Testis (tissue), 2 donors: ENCODE results near the gene HELT.
"Not testable (repeated sequence)": the region's sequence is repeated elsewhere in the genome, so short reads cannot be mapped to it uniquely, and the experiment has no call there.

ENCODE experiments used
- POLR2A ChIP-seq: fragments of 450-650 bp; IDR thresholded peaks from one replicate; pipeline ENCODE4 v1.6.1; 2017; ENCODE audit warnings: antibody characterized with exemption, mild to moderate bottlenecking, moderate library complexity
- TF ChIP-seq, protein P1 (sequence below), 3 experiments: fragments of 450-650 bp in 2 of 3; fragments of 200-600 bp in 1 of 3; sonication (generic) in 1 of 3; IDR thresholded peaks; one replicate each; pipeline ENCODE4 v1.5.1; 2016 to 2019; ENCODE audit warnings: antibody characterized with exemption in 3 of 3, mild to moderate bottlenecking in 2 of 3, moderate library complexity in 1 of 3

DNA sequence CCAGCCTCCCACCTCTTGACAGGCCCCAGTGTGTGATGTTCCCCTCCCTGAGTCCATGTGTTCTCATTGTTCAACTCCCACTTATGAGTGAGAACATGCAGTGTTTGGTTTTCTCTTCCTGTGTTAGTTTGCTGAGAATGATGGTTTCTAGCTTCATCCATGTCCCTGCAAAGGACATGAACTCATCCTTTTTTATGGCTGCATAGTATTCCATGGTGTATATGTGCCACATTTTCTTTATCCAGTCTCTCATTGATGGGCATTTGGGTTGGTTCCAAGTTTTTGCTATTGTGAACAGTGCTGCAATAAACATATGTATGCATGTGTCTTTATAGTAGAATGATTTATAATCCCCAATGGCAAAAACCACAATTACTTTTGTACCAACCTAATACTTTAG, 20.6 kb upstream of the HELT start:
- TF ChIP-seq POLR2A: not testable (repeated sequence)
- TF ChIP-seq, protein P1, sequence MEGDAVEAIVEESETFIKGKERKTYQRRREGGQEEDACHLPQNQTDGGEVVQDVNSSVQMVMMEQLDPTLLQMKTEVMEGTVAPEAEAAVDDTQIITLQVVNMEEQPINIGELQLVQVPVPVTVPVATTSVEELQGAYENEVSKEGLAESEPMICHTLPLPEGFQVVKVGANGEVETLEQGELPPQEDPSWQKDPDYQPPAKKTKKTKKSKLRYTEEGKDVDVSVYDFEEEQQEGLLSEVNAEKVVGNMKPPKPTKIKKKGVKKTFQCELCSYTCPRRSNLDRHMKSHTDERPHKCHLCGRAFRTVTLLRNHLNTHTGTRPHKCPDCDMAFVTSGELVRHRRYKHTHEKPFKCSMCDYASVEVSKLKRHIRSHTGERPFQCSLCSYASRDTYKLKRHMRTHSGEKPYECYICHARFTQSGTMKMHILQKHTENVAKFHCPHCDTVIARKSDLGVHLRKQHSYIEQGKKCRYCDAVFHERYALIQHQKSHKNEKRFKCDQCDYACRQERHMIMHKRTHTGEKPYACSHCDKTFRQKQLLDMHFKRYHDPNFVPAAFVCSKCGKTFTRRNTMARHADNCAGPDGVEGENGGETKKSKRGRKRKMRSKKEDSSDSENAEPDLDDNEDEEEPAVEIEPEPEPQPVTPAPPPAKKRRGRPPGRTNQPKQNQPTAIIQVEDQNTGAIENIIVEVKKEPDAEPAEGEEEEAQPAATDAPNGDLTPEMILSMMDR (IDR thresholded peaks at IDR 0.05): not testable (repeated sequence)
